22Rv1 (cell line): Measurements from ENCODE around the gene EMC6.

Experiments used
- ZFX ChIP-seq: fragments of 450-650 bp; IDR thresholded peaks from 2 replicates; pipeline ENCODE4 v1.6.1; 2017; ENCODE audit warnings: antibody characterized with exemption, borderline replicate concordance
- TF ChIP-seq, protein P1 (sequence below): fragments of 450-650 bp; IDR thresholded peaks from 2 replicates; pipeline ENCODE4 v1.5.1; 2017; ENCODE audit warnings: mild to moderate bottlenecking

DNA sequence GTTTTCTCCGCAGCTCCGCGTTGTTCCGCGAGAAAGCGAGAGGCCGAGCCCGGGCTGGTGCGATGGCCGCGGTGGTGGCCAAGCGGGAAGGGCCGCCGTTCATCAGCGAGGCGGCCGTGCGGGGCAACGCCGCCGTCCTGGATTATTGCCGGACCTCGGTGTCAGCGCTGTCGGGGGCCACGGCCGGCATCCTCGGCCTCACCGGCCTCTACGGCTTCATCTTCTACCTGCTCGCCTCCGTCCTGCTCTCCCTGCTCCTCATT, 404 bp downstream of the EMC6 start:
- TF ChIP-seq, protein P1, sequence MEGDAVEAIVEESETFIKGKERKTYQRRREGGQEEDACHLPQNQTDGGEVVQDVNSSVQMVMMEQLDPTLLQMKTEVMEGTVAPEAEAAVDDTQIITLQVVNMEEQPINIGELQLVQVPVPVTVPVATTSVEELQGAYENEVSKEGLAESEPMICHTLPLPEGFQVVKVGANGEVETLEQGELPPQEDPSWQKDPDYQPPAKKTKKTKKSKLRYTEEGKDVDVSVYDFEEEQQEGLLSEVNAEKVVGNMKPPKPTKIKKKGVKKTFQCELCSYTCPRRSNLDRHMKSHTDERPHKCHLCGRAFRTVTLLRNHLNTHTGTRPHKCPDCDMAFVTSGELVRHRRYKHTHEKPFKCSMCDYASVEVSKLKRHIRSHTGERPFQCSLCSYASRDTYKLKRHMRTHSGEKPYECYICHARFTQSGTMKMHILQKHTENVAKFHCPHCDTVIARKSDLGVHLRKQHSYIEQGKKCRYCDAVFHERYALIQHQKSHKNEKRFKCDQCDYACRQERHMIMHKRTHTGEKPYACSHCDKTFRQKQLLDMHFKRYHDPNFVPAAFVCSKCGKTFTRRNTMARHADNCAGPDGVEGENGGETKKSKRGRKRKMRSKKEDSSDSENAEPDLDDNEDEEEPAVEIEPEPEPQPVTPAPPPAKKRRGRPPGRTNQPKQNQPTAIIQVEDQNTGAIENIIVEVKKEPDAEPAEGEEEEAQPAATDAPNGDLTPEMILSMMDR = no peak
- TF ChIP-seq ZFX = no peak
